Measurements from ENCODE around the gene FLACC1.

The FLACC1 gene

DNA sequence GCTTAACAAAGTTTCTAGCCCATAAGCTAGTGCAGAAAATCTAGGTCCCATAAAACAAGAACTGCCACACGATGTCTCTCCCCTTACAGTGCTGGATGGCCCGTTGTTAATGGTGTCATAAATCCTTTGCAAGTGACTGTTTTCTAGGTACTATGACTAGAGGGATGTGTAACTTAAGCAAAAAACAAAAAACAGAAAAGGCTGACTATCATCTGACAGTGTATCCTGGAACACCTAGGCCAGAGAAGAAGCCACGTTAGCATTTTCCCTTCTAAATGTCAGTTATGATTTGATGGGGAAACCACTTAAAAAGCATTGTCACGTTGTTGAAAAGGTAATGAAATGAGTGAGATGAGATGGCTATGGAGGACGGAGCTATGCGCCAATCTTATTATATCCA is 94.4 kb downstream of the FLACC1 start:
- Histone ChIP-seq H3K9ac (ENCODE audit: low read depth, low read length) (no peak overlapping the region), H3K27ac (ENCODE audit: low read depth, low read length) (no peak overlapping the region), H3K36me3 (ENCODE audit: insufficient read depth, low read length) (no peaks in the 10 kb centered on the region), H3K4me3 (ENCODE audit: low read length) (no peak overlapping the region), H3K27me3 (ENCODE audit: insufficient read depth, low read length) (no peaks in the 10 kb centered on the region), H3K9me3 (ENCODE audit: insufficient read depth, low read depth, low read length) (no peaks in the 10 kb centered on the region), H3K4me1 (ENCODE audit: insufficient read depth, low read length) (peaks cover 13% of the 10 kb centered on the region)
- 78% methylated on average over 4 of the region's 6 CpGs for WGBS

DNA sequence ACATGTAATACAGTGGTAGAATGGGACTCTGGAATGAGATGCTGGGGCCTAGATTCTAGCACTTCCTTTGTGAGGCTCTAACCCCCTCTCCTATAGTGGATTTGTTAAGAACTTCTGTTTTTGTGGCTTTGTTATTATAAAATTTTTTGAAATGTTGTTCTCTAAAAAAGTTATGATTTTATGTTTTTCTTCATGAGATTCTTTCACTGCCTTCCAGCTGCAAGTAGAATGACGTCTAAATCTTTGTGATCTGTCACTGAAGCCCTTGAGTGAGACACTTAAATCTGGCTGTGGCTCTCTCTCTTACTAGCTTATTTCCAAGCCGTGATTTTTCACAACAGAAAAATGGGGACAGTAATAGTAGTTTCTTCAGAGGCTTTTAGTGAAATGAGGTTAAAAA is 95.2 kb downstream of the FLACC1 start:
- no peaks in the 10 kb centered on the region for H3K9me3 ChIP-seq (ENCODE audit: insufficient read depth, low read depth, low read length)
- no peaks in the 10 kb centered on the region for H3K27me3 ChIP-seq (ENCODE audit: insufficient read depth, low read length)
- no peak overlapping the region for H3K4me3 ChIP-seq (ENCODE audit: low read length)
- H3K27ac ChIP-seq (ENCODE audit: low read depth, low read length), result no peak overlapping the region
- peaks cover 17% of the 10 kb centered on the region for H3K4me1 ChIP-seq (ENCODE audit: insufficient read depth, low read length)
- WGBS, result 82% methylated on average over 1 of the region's 2 CpGs
- H3K9ac ChIP-seq (ENCODE audit: low read depth, low read length), result no peak overlapping the region
- H3K36me3 ChIP-seq (ENCODE audit: insufficient read depth, low read length), result no peaks in the 10 kb centered on the region

DNA sequence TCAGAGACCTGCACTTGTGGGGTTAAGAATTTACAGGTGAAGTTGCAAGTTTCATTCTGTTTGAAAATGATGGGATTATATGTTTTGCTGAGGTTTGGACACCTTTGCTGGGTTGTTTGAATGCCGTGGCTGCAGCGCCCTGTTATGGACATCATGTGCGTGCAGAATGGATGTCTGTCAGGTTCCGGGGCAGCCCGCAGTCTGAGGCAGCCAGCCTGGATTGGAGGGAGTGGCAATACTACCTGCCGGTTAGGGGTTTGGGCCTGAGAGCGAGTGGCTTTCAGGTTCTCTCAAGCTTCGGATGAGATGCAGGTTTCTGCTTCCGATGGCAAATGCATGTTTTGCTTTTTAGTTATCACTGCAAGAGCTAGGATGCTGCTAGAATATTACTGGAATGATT is 95.7 kb downstream of the FLACC1 start:
- Histone ChIP-seq H3K36me3 (ENCODE audit: insufficient read depth, low read length) (no peaks in the 10 kb centered on the region), H3K4me3 (ENCODE audit: low read length) (no peak overlapping the region), H3K9ac (ENCODE audit: low read depth, low read length) (no peak overlapping the region), H3K4me1 (ENCODE audit: insufficient read depth, low read length) (peaks cover 17% of the 10 kb centered on the region), H3K9me3 (ENCODE audit: insufficient read depth, low read depth, low read length) (no peaks in the 10 kb centered on the region), H3K27ac (ENCODE audit: low read depth, low read length) (no peak overlapping the region), H3K27me3 (ENCODE audit: insufficient read depth, low read length) (no peaks in the 10 kb centered on the region)
- WGBS, result 90% methylated on average over 9 of the region's 9 CpGs

DNA sequence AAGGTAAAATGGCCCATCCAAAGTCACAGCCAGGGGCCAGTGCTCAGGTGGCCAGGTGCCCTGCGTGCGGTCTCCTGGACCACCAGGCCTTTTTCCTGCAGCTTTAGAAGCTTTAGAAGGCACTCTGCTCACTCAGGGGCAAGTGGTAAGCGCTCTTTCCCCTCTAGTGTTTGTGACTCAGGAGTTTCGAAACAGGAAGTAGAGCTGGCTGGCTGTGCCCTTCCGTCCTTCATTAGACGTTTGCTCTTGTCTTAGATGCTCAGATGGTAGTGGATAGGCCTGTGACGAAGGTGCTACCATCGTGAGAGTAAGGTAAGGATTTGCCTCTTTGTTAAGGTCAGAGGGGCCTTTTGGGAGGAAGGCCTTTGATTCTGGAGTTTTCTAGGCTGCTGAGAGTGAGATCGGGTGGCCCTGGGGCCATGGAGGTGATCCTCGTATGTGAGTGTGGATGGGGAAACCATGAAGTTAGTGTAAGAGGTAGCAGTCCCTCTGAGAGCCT is 96.8 kb downstream of the FLACC1 start, which contains the start of gene CASP8:
Gene CASP8 (plus strand): TSS at position 235 of the 499 bp plus-strand sequence. CDS start 5,951 bp downstream, outside the sequence.
- H3K36me3 ChIP-seq (ENCODE audit: insufficient read depth, low read length), result no peaks in the 10 kb centered on the region
- H3K27me3 ChIP-seq (ENCODE audit: insufficient read depth, low read length), result no peaks in the 10 kb centered on the region
- H3K9ac ChIP-seq (ENCODE audit: low read depth, low read length), result no peak within 1 kb of the TSS
- no peak within 1 kb of the TSS for H3K4me3 ChIP-seq (ENCODE audit: low read length)
- H3K9me3 ChIP-seq (ENCODE audit: insufficient read depth, low read depth, low read length), result no peaks in the 10 kb centered on the region
- peaks cover 17% of the 10 kb centered on the region for H3K4me1 ChIP-seq (ENCODE audit: insufficient read depth, low read length)
- no peak within 1 kb of the TSS for H3K27ac ChIP-seq (ENCODE audit: low read depth, low read length)
- WGBS, result 93% methylated on average over 10 of the region's 10 CpGs

GRCh38 chr2:201258666-201259615 is 98.2 kb downstream of the FLACC1 start:
- no peaks in the 10 kb centered on the region for H3K9me3 ChIP-seq (ENCODE audit: insufficient read depth, low read depth, low read length)
- H3K27me3 ChIP-seq (ENCODE audit: insufficient read depth, low read length), result no peaks in the 10 kb centered on the region
- H3K9ac ChIP-seq (ENCODE audit: low read depth, low read length), result peak overlapping the region; percentile 62
- H3K4me3 ChIP-seq (ENCODE audit: low read length), result peak overlapping the region; percentile 42
- 37% methylated on average over 10 of the region's 15 CpGs for WGBS
- peak overlapping the region; percentile 66; the same call in 1 of the 2 replicates for H3K27ac ChIP-seq (ENCODE audit: low read depth, low read length)
- no peaks in the 10 kb centered on the region for H3K36me3 ChIP-seq (ENCODE audit: insufficient read depth, low read length)
- H3K4me1 ChIP-seq (ENCODE audit: insufficient read depth, low read length), result peaks cover 25% of the 10 kb centered on the region

DNA sequence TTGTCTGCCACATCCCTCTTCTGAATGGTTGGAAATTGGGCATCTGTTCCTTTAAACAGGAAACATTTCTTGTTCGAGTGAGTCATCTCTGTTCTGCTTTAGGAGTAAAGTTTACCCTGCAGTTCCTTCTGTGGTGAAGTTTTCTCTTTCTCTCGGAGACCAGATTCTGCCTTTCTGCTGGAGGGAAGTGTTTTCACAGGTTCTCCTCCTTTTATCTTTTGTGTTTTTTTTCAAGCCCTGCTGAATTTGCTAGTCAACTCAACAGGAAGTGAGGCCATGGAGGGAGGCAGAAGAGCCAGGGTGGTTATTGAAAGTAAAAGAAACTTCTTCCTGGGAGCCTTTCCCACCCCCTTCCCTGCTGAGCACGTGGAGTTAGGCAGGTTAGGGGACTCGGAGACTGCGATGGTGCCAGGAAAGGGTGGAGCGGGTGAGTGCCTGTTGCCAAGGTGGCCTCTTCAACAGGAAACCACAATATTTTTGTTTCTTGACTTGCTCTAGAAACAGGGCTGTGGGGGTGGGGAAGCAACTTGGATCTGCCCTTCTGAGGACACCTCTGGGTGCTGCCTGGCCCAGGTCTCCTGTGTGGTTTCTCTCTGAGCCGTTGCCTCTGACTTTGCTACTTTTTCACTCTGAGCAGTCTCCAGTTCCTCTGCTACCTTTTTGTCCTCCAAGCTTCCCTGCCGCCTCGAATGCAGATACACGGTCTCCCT is 99.0 kb downstream of the FLACC1 start:
- no peaks in the 10 kb centered on the region for H3K27me3 ChIP-seq (ENCODE audit: insufficient read depth, low read length)
- H3K9ac ChIP-seq (ENCODE audit: low read depth, low read length), result peak overlapping the region; percentile 62
- WGBS, result 16% methylated on average over 10 of the region's 10 CpGs
- H3K4me1 ChIP-seq (ENCODE audit: insufficient read depth, low read length), result peaks cover 25% of the 10 kb centered on the region
- H3K36me3 ChIP-seq (ENCODE audit: insufficient read depth, low read length), result no peaks in the 10 kb centered on the region
- peak overlapping the region; percentile 42 for H3K4me3 ChIP-seq (ENCODE audit: low read length)
- peak overlapping the region; percentile 66 for H3K27ac ChIP-seq (ENCODE audit: low read depth, low read length)
- no peaks in the 10 kb centered on the region for H3K9me3 ChIP-seq (ENCODE audit: insufficient read depth, low read depth, low read length)

DNA sequence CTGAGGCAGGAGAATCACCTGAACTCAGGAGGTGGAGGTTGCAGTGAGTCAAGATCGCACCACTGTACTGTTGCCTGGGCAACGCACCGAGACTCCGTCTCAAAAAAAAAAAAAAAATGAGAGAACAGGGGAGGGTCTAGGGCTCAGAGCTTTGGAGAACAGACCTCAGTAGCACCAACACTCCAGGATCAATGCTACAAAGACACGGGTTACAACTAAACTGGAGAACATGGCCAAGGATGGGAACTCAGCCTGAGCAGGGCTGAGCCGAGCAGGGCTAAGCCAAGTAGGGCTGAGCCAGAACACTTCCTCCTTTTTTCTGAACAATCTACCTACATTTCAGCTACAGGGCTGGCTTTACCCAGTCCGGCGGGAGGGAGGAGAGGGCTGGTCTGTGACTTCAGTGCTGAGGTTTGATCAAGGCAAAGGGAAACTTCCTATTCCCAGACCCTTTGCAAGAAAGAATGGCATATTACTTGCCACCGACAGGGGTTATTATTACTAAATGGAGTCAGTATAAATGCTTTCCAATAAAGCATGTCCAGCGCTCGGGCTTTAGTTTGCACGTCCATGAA is 99.7 kb downstream of the FLACC1 start:
- H3K9me3 ChIP-seq (ENCODE audit: insufficient read depth, low read depth, low read length), result no peaks in the 10 kb centered on the region
- peak overlapping the region; percentile 42 for H3K4me3 ChIP-seq (ENCODE audit: low read length)
- no peak overlapping the region; the same call in 1 of the 2 replicates for H3K9ac ChIP-seq (ENCODE audit: low read depth, low read length)
- peak overlapping the region; percentile 66 for H3K27ac ChIP-seq (ENCODE audit: low read depth, low read length)
- H3K27me3 ChIP-seq (ENCODE audit: insufficient read depth, low read length), result no peaks in the 10 kb centered on the region
- 68% methylated on average over 12 of the region's 12 CpGs for WGBS
- peaks cover 25% of the 10 kb centered on the region for H3K4me1 ChIP-seq (ENCODE audit: insufficient read depth, low read length)
- no peaks in the 10 kb centered on the region for H3K36me3 ChIP-seq (ENCODE audit: insufficient read depth, low read length)

- no peaks in the 10 kb centered on the region for H3K27me3 ChIP-seq (ENCODE audit: insufficient read depth, low read length)
- WGBS, result 95% methylated on average over 3 of the region's 3 CpGs
- H3K4me3 ChIP-seq (ENCODE audit: low read length), result no peak overlapping the region
- no peak overlapping the region for H3K27ac ChIP-seq (ENCODE audit: low read depth, low read length)
- peaks cover 25% of the 10 kb centered on the region for H3K4me1 ChIP-seq (ENCODE audit: insufficient read depth, low read length)
- H3K9ac ChIP-seq (ENCODE audit: low read depth, low read length), result no peak overlapping the region
- H3K9me3 ChIP-seq (ENCODE audit: insufficient read depth, low read depth, low read length), result no peaks in the 10 kb centered on the region
- no peaks in the 10 kb centered on the region for H3K36me3 ChIP-seq (ENCODE audit: insufficient read depth, low read length)
Observed at GRCh38 chr2:201256082-201256481, 101.1 kb downstream of the FLACC1 start.

- peaks cover 25% of the 10 kb centered on the region for H3K4me1 ChIP-seq (ENCODE audit: insufficient read depth, low read length)
- no peak overlapping the region for H3K27ac ChIP-seq (ENCODE audit: low read depth, low read length)
- H3K9ac ChIP-seq (ENCODE audit: low read depth, low read length), result no peak overlapping the region
- WGBS, result 97% methylated on average over 3 of the region's 3 CpGs
- H3K4me3 ChIP-seq (ENCODE audit: low read length), result no peak overlapping the region
- no peaks in the 10 kb centered on the region for H3K36me3 ChIP-seq (ENCODE audit: insufficient read depth, low read length)
- H3K27me3 ChIP-seq (ENCODE audit: insufficient read depth, low read length), result no peaks in the 10 kb centered on the region
- H3K9me3 ChIP-seq (ENCODE audit: insufficient read depth, low read depth, low read length), result no peaks in the 10 kb centered on the region
Observed at GRCh38 chr2:201255408-201256033, 101.6 kb downstream of the FLACC1 start.

- H3K4me3 ChIP-seq (ENCODE audit: low read length), result no peak overlapping the region
- no peaks in the 10 kb centered on the region for H3K9me3 ChIP-seq (ENCODE audit: insufficient read depth, low read depth, low read length)
- H3K27me3 ChIP-seq (ENCODE audit: insufficient read depth, low read length), result no peaks in the 10 kb centered on the region
- H3K27ac ChIP-seq (ENCODE audit: low read depth, low read length), result 0 out of 2 replicates have a peak overlapping the region, but pooled peaks have one; percentile 28
- peaks cover 25% of the 10 kb centered on the region for H3K4me1 ChIP-seq (ENCODE audit: insufficient read depth, low read length)
- H3K36me3 ChIP-seq (ENCODE audit: insufficient read depth, low read length), result no peaks in the 10 kb centered on the region
- 51% methylated on average over 5 of the region's 5 CpGs for WGBS
- 0 out of 2 replicates have a peak overlapping the region, but pooled peaks have one; percentile 5 for H3K9ac ChIP-seq (ENCODE audit: low read depth, low read length)
Observed at GRCh38 chr2:201254081-201254730, 102.9 kb downstream of the FLACC1 start.
